HUDEP-2 (cell line): ENCODE measurements around the gene ERI3.

Source experiments
- DNase-seq, 76 experiments: peaks; one replicate each; lab custom pipeline; 2025; ENCODE audit not compliant: unreplicated experiment in 76 of 76; lab: John Stamatoyannopoulos, UW

The ERI3 gene

GRCh38 chr1:44353604-44354003 lies 1.5 kb downstream of the ERI3 start:
- DNase-seq = no peak

- no peak for DNase-seq
Observed at GRCh38 chr1:44351289-44351688, 3.8 kb downstream of the ERI3 start.

GRCh38 chr1:44348061-44348485 lies 7.0 kb downstream of the ERI3 start:
- no peak for DNase-seq

GRCh38 chr1:44347280-44347679 lies 7.8 kb downstream of the ERI3 start:
- no peak for DNase-seq

- no peak for DNase-seq
Observed at GRCh38 chr1:44346878-44347277, 8.2 kb downstream of the ERI3 start.

- DNase-seq = no peak
Observed at GRCh38 chr1:44346184-44346583, 8.9 kb downstream of the ERI3 start.

GRCh38 chr1:44345187-44345775 lies 9.8 kb downstream of the ERI3 start:
- DNase-seq = no peak

- DNase-seq = no peak
Observed at GRCh38 chr1:44339731-44340130, 15.3 kb downstream of the ERI3 start.

GRCh38 chr1:44338136-44338535 lies 16.9 kb downstream of the ERI3 start:
- no peak for DNase-seq

- DNase-seq = no peak
Observed at GRCh38 chr1:44336668-44337067, 18.4 kb downstream of the ERI3 start.

- DNase-seq = no peak
Observed at GRCh38 chr1:44334968-44335367, 20.1 kb downstream of the ERI3 start.

GRCh38 chr1:44333376-44333775 lies 21.7 kb downstream of the ERI3 start:
- no peak for DNase-seq

- no peak for DNase-seq
Observed at GRCh38 chr1:44332505-44332904, 22.6 kb downstream of the ERI3 start.

- DNase-seq = no peak
Observed at GRCh38 chr1:44330935-44331334, 24.1 kb downstream of the ERI3 start.

GRCh38 chr1:44328671-44329416 lies 26.2 kb downstream of the ERI3 start:
- DNase-seq = no peak

- peak in 11 of 76 experiments; percentile 4 to 20 (median 13) for DNase-seq
Observed at GRCh38 chr1:44327679-44328491, 27.2 kb downstream of the ERI3 start.

- peak in 1 of 76 experiments; percentile 1 for DNase-seq
Observed at GRCh38 chr1:44326821-44327465, 28.1 kb downstream of the ERI3 start.

- no peak for DNase-seq
Observed at GRCh38 chr1:44326024-44326701, 28.9 kb downstream of the ERI3 start.

- DNase-seq = no peak
Observed at GRCh38 chr1:44323947-44324346, 31.1 kb downstream of the ERI3 start.

GRCh38 chr1:44322367-44322766 lies 32.7 kb downstream of the ERI3 start:
- DNase-seq = no peak

GRCh38 chr1:44321466-44321865 lies 33.6 kb downstream of the ERI3 start:
- no peak for DNase-seq
